T-helper 1 cell treated with Interleukin-12 subunit alpha and Interleukin-12 subunit beta and Interleukin-4 antibody, amounts not matched to agents 30 ng/mL and 1 ng/mL, for 36 hours (primary cell): ENCODE measurements around the gene SGIP1. TPM values are rescaled to one million over a fixed set of nuclear protein-coding genes. Genes with fewer than 3 reads are reported as not detected.

Source experiments
- intact Hi-C: fragments of 100-400 bp; cut with micrococcal nuclease; formaldehyde crosslinking; loops from one replicate; pipeline ENCODE4 v1.15.1; 2024
- total RNA-seq: library from RNA; stranded (reverse); gene quantifications from 2 replicates; pipeline ENCODE4 v1.2.3, GENCODE V29; 2022

Gene SGIP1
- total RNA-seq, 1 donor from 2014 or later = not detected

DNA sequence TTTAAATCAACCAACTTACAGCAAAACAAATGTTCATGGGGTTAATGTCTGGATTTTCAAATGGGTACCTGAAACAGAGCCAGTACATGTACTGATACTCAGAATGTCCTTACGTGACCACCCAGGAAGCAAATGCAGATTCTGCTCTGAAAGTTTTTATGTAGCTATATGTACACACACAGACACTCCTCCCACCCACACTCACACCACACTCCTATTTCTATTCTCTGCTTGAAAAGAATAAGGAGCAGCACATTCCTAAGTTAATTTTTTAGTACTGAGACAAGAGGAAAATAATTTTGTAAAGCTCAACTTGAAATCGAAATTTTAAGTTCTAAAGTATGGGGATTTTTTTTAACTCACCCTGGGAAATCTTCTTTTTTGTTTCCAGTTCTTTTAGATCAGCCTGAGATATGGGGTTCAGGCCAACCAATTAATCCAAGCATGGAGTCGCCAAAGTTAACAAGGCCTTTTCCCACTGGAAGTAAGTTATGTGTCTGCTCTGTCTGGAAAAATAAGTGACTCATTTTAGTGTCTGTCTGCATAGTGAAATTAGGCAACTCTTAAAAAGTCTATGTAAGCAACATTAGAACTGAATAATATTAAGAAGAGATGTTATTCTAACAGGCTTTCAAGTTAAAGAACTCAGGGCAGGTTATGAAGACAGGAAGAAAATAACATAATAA lies 142.8 kb downstream of the SGIP1 start:
- intact Hi-C loops = no loop called here

GRCh38 chr1:66678146-66678545 lies 144.2 kb downstream of the SGIP1 start:
- intact Hi-C loops = no loop called here

DNA sequence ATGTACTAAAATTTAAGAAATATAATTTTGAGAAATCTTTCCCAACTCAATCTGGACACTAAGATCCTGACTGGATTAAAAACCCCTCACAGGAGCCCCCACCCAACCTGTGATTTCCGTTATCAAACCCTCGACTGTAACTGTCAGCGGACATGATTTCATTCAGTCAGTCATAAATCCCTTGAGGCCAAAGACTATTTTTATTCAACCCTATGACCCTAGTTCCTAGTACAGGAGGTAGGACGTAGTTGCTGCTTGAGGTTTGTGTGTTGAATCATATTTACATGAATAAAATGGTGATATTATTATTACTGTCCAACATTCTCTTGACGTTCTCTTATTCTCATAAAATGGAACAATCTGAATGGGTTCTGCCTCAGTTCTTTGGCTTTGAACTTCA lies 145.2 kb downstream of the SGIP1 start:
- intact Hi-C loops = no loop called here

GRCh38 chr1:66681686-66682085 lies 147.7 kb downstream of the SGIP1 start:
- intact Hi-C loops = no loop called here

DNA sequence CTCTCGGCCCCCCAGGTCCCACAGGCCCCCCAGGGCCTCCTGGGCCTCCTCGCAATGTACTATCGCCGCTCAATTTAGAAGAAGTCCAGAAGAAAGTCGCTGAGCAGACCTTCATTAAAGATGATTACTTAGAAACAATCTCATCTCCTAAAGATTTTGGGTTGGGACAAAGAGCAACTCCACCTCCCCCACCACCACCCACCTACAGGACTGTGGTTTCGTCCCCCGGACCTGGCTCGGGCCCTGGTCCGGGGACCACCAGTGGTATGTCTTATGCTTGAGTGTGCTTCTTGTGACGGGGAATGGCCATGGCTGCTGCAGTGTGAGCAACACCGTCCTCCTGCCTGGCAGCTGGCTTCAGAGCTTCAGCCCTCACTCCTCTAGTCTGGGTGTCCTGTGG lies 148.2 kb downstream of the SGIP1 start:
- intact Hi-C loops = no loop called here

GRCh38 chr1:66684353-66684752 lies 150.4 kb downstream of the SGIP1 start:
- intact Hi-C loops = no loop called here

GRCh38 chr1:66685265-66685664 lies 151.3 kb downstream of the SGIP1 start:
- intact Hi-C loops = no loop called here

DNA sequence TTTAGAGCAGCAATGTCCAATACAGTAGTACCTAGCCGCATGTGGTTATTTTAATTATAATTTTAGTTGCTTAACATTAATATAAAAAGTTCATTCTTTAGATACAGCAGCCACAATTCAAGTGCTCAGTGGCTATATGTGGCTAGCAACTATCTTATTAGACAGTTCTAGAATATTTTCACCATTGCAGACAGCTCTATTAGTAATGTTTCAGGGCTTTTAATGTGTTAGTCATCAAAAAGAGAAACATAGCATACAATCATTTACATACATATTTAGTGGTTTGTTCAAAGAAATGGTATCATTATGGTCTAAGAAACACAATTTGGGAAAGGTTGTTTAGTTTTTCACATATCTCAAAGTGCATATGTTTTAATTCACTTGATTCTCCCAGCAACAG lies 151.7 kb downstream of the SGIP1 start:
- intact Hi-C loops = no loop called here

DNA sequence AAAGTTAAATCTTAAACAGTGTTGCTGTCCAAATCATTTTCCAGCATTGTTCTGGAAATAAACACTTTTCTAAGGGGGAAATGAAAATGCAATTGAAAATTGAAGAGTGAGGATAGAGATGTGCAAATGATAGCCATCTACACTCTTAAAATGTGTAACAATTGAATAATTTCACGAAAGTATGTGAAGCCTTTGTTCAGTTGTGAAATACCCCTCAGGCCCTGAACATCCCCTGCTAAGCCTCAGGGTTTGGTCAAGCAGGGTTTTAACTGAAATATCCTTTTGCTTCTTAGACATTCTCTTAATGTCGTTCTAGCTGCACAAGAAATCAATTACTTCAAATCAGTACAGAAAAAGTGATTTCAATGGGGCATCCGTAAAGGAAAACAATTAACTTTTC lies 152.5 kb downstream of the SGIP1 start:
- intact Hi-C loops = no loop called here

DNA sequence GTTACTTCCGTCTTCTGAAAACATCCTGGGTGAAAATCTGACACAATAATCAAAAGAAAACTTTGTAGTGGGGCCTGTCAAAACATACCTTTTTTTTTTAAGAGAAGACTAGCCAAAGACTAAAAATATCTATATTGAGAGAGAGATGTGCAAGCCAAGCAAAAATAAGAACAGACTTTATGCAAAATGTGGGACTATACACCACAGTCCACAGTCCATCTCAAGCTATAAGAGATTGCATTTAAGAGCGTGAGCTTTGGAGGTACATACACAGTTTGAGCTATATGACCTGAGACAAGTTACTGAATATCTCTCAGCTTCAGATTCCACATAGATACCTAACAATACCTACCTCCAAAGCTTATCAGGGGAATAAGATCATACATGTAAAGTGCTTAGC lies 153.4 kb downstream of the SGIP1 start:
- intact Hi-C loops = no loop called here

GRCh38 chr1:66690666-66691381 lies 156.9 kb downstream of the SGIP1 start:
- intact Hi-C loops = no loop called here

DNA sequence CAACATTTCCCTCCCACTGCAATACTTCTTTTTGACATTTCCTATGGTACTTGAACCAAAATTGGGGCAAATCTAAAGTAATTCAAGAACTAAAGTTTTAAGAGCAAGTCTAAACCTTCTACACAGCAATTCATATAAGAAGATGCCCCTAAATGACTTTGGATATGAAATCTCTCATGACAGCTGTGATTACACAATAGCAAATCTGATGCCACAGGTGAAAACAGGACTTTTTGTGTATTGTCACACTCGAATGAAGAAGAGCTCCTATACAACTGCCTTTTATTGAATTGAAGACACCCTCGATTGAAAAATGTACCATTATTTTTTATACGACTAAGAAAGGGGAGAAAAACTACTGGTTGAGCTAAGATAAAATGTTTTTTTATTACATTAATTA lies 158.7 kb downstream of the SGIP1 start:
- intact Hi-C loops = no loop called here

DNA sequence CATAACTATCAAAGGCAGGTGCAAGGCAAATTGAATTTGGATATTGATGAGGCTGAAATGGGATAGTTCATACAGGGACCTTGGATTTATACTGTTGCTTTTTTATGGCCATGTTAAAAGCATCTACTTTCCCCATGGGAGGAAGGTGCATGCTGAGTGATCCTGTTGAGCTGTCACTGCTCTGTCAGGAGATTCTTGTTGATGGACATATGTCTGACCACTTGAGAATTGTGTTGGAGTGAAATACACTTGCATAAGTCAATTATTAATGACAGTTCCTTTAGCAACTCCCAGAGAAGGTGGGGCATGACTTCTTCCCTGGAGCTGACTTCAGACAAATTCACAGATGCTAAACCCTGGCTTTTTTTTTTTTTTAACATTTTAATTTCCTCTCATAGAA lies 159.9 kb downstream of the SGIP1 start:
- intact Hi-C loops = no loop called here

DNA sequence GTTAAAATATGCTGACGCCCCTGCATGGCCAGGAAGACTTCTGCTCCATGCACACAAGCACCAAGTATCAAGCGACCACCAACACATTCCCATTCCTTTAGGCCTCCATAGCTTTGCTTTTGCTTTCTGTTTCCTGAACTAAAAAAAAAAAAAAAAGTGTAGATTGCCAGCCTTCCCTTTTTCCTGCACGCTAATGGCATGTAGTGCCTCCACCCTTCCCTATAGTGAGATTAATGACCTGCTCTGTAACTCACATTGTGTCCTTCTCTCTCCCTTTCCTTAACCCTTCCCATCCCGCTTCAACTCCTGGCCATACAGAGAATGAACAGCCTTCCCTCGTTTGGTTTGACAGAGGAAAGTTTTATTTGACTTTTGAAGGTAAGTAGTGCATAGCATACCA lies 161.2 kb downstream of the SGIP1 start:
- intact Hi-C loops = no loop called here

GRCh38 chr1:66696771-66697170 lies 162.8 kb downstream of the SGIP1 start:
- intact Hi-C loops = no loop called here

GRCh38 chr1:66699213-66699612 lies 165.3 kb downstream of the SGIP1 start:
- intact Hi-C loops = no loop called here

GRCh38 chr1:66704177-66704875 lies 170.4 kb downstream of the SGIP1 start:
- intact Hi-C loops = no loop called here

- intact Hi-C loops = no loop called here
These were observed 171.2 kb downstream of the SGIP1 start for GRCh38 chr1:66705110-66705509.

DNA sequence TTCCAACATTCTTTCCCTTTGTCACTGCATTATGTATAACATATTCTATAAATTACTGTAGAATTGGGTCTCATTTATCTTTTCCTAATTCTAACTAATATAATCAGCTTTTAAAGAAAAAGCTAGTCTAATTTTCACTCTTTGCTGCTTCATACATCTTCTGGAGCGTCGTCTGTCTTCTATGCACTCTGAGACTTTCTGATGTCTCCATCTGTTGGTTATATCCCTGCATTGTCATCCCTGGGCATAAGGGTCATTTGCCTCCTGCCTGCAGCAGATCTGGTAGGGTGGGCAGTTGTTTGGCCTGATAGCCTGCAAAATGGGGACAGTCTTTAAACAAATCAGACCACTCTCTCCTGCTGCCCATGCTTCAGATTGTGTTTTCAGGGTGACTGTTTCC lies 177.5 kb downstream of the SGIP1 start:
- intact Hi-C loops = no loop called here

- intact Hi-C loops = no loop called here
These were observed 178.9 kb downstream of the SGIP1 start for GRCh38 chr1:66712839-66713238.

GRCh38 chr1:66723985-66724384 lies 190.0 kb downstream of the SGIP1 start:
- intact Hi-C loops = loop anchor here (10.0 kb wide), 2 partner anchors 189 to 389 kb away; partner anchors contain the start of gene SGIP1
